Pulmonary artery endothelial cell (primary cell): ENCODE measurements around the gene ARHGAP30. TPM values are rescaled to one million over a fixed set of nuclear protein-coding genes. Genes with fewer than 3 reads are reported as not detected.
"Not testable (repeated sequence)": the region's sequence is repeated elsewhere in the genome, so short reads cannot be mapped to it uniquely, and the experiment has no call there.

Source experiments
- DNase-seq: peaks from one replicate; pipeline ENCODE4 v3.0.0-alpha.2; 2011; ENCODE audit warnings: low read depth, low spot score
- total RNA-seq: library from RNA; depleted of rRNA; stranded (reverse); fragments of >200 nt; gene quantifications from 2 replicates; pipeline ENCODE4 v1.2.3, GENCODE V29; 2014

The ARHGAP30 gene, protein sequence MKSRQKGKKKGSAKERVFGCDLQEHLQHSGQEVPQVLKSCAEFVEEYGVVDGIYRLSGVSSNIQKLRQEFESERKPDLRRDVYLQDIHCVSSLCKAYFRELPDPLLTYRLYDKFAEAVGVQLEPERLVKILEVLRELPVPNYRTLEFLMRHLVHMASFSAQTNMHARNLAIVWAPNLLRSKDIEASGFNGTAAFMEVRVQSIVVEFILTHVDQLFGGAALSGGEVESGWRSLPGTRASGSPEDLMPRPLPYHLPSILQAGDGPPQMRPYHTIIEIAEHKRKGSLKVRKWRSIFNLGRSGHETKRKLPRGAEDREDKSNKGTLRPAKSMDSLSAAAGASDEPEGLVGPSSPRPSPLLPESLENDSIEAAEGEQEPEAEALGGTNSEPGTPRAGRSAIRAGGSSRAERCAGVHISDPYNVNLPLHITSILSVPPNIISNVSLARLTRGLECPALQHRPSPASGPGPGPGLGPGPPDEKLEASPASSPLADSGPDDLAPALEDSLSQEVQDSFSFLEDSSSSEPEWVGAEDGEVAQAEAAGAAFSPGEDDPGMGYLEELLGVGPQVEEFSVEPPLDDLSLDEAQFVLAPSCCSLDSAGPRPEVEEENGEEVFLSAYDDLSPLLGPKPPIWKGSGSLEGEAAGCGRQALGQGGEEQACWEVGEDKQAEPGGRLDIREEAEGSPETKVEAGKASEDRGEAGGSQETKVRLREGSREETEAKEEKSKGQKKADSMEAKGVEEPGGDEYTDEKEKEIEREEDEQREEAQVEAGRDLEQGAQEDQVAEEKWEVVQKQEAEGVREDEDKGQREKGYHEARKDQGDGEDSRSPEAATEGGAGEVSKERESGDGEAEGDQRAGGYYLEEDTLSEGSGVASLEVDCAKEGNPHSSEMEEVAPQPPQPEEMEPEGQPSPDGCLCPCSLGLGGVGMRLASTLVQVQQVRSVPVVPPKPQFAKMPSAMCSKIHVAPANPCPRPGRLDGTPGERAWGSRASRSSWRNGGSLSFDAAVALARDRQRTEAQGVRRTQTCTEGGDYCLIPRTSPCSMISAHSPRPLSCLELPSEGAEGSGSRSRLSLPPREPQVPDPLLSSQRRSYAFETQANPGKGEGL
- total RNA-seq = 0.04 TPM in 1 of 2 replicates, not detected in the other

- DNase-seq = no peak
Observed at GRCh38 chr1:161069731-161070270, at the start of gene ARHGAP30. Gene ARHGAP30 (minus strand): TSS chr1:161069891. CDS start chr1:161069624, 267 bp downstream.

- DNase-seq = peak; percentile 51
Observed at GRCh38 chr1:161117759-161118581, 48.3 kb upstream of the ARHGAP30 start, which contains the start of the genes NIT1 and PFDN2. Gene NIT1 (plus strand): TSS chr1:161118105. CDS start chr1:161118177, 72 bp downstream. Gene PFDN2 (minus strand): TSS chr1:161118037. CDS start chr1:161118026, 11 bp downstream.

- not testable (repeated sequence) for DNase-seq
Observed at GRCh38 chr1:161115961-161116360, 46.3 kb upstream of the ARHGAP30 start.

DNA sequence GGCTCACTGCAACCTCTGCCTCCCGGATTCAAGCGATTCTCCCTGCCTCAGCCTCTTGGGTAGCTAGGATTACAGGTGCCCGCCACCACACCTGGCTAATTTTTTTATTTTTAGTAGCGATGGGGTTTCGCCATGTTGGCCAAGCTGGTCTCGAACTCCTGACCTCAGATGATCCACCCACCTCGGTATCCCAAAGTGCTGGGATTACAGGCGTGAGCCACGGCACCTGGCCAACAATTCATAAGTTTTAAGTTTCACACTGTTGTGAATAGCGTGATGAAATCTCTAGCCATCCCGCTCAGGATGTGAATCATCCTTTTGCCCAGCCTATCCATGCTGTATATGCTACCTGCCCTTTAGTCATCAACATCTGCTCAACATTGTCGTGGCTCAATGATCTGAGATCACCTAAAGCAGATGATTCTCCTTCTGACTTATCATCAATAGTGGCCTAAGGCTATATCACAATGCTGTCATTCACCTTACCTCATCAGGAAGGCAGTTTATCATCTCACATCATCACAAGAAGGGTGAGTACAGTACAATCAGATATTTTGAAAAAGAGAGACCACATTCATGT, 45.5 kb upstream of the ARHGAP30 start:
- peak; percentile 71 for DNase-seq

DNA sequence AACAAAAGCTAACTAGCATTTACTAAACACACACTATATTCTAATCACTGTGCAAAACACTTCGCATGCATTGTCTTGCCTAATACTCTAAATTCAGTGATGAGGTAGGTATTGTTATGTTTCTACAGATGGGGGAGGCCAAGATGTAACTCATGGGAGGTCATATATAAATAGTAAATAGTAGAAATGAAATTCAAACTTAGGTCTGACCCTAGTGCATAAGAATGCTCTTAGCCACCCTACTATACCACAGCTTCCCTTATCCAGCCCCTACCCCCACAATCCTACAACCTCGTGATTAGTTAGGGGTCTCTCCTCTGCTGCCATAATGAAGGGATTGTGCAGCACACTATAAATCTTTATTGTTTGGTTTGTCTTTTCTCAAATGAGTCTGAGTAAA, 44.9 kb upstream of the ARHGAP30 start:
- DNase-seq = no peak

DNA sequence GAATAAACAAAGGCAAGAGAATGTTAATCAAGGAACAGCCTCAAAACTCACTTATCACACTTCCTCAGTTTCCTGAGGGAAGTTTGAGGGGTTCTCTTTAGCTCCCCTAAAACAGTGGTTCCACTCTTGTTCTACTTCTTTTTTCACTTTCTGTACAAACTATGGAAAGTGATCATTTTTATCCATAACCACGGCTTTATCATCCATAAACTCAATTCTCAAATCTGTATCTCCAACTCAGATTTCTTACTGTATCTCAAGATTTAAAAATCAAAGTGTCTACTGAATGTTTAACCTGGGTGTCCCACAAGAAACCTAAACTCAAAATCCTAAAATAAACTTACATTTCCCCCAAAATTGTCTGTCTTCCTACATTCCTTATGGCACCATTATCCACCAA, 44.2 kb upstream of the ARHGAP30 start:
- no peak for DNase-seq

DNA sequence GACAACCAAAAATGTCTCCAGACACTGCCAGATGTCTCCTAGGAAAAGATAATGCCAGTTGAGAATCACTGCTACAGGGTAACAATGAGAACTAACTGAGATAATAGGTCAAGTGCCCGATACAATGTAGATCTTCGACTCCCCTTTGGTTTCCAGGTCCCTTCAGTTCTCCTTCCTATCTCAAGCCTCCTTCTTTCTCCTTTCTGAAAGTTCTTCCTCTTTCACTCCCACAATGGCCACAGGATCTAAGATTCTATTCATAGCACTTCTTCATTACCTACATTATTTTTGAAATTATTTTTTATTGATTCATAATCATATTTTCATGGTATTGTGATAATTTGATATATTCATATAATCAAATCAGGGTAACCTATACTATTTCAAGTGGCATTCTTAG, 41.8 kb upstream of the ARHGAP30 start:
- no peak for DNase-seq

DNA sequence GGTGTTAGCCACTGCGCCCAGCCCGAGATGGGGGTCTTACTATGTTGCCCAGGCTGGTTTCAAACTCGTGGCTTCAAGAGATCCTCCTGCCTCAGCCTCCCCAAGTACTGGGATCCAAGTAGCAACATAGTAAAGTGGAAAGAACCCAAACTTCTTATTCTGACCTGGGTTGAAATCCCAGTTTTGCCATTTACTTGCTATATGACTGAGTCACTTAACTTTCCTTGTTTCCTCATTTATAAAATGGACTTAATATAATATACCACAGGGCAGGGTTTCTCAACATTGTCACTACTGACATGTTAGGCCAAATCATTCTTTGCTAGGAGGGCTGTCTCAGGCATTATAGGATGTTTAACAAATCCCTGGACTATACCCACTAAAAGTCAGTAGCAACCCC, 41.4 kb upstream of the ARHGAP30 start:
- no peak for DNase-seq

GRCh38 chr1:161106431-161106830, 36.7 kb upstream of the ARHGAP30 start:
- no peak for DNase-seq

DNA sequence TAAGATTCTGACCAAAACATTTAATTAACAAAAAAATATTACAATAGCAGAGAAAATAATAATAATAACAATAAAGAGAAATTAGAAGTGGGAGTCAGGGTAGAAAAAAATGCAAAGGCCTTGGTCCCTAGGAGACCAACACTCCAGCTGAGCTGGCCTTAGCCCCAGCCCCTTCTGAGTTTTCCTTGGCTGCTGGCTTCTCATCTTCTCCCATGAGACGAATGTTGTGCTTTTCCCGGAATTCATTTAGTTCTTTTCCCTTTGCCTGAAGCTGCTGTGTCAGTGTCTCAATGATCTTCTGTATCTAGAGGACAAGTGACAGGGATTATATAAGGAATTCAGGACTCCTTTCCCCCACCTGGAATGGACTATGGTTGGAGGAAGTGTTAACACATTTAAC, 30.9 kb upstream of the ARHGAP30 start:
- no peak for DNase-seq

DNA sequence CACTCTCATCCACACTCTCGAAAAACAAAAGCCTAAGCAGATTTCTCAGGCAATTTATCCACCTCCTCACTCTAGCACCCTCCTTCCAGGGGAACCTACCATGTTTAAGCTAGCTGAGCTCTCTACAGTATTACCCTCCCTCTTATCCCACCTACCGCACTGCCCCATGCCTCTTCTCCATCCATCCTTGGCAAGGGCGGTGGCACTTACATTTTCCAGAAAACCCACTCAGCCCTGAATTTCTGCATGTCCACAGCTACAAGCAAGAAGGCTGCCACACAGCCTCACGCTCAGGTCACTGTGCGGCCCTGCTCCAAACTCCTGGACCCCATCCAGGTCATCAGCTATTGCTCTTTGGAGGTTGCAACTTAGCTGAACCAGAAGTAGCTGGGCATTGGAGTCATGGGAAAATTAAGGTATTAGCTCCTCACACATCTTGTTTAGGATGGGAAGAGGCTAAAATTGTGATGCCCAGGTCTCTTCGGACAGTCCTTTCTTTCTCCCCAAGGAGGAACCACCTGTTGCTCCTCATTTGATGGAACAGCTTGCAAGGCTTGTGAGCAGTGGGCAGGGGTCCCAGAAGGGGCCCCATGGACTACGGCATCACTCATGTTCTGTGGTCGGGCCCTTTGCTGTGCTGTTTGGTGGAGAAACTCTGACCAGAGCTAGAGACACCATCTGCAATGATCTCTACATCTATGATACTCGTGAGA, 29.6 kb upstream of the ARHGAP30 start:
- DNase-seq = no peak

GRCh38 chr1:161098210-161099068, 28.7 kb upstream of the ARHGAP30 start, which contains the start of gene KLHDC9:
Gene KLHDC9 (plus strand): TSS chr1:161098361. CDS start chr1:161098536, 175 bp downstream.
- peak; percentile 15 for DNase-seq

DNA sequence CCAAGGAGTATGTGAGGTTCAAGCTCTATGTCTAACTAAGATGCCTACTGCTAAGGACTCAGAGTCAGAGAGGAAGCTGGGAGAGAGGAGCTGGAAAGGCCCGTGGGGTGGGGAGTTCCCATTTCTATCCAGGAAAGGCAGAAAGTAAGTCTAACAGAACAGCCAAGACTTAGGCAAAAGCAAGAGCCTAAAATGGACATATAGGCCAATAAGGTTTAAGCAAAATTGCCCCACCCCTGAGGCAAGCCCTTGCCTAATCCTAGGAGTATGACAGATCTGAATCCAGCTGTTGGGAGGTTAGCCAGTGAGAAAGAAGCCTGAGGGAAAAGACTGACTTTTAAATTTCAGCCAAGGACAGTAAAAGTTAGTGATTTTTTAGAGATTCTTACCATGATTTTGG, 26.8 kb upstream of the ARHGAP30 start:
- DNase-seq = no peak

- no peak for DNase-seq
Observed at GRCh38 chr1:161096015-161096414, 26.3 kb upstream of the ARHGAP30 start.

GRCh38 chr1:161095230-161095629, 25.5 kb upstream of the ARHGAP30 start:
- no peak for DNase-seq

DNA sequence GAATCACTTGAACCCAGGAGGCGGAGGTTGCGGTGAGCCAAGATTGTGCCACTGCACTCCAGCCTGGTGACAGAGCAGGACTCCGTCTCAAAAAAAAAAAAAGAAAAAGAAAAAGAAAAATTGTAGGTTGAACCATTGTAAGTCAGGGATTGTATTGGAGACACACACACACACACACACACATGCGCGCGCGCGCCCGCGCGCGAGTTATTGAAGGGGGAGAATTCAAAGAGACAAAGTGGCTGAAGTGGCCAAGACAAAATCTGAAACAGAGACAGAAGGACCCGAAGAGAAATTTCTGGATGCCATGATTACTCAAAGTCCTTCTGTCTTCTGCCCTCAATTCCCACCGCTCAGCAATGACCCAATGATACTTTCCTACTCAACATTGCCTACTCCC, 24.8 kb upstream of the ARHGAP30 start:
- DNase-seq = no peak

DNA sequence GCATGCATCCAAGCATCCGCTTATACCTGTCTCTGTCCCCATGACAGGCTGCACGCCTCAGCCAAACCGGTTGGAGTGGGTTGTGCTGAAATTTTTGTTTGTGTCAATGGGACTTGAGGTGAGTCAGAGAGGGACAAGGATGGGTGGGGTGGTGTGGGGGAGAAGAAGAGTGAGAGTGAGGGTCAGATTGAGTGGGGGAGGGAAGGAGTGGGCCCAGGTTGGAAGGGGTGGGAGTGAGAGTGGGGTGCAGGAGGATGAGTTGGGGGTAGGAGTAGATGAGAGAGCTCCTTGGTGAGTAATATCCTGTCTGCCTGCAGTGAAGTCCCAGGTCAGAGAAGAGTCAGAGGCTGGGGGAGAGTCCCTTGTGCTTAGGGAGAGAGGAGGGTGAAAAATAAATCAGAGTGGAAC, 22.9 kb upstream of the ARHGAP30 start:
- no peak for DNase-seq

- no peak for DNase-seq
Observed at GRCh38 chr1:161091796-161092507, 22.3 kb upstream of the ARHGAP30 start.
